NCI-H2171 (cell line): ENCODE results near the gene DPYSL4.

Experiments
- DNase-seq: peaks from one replicate; lab custom pipeline; 2025; lab: John Stamatoyannopoulos, UW

DPYSL4 gene

DNA sequence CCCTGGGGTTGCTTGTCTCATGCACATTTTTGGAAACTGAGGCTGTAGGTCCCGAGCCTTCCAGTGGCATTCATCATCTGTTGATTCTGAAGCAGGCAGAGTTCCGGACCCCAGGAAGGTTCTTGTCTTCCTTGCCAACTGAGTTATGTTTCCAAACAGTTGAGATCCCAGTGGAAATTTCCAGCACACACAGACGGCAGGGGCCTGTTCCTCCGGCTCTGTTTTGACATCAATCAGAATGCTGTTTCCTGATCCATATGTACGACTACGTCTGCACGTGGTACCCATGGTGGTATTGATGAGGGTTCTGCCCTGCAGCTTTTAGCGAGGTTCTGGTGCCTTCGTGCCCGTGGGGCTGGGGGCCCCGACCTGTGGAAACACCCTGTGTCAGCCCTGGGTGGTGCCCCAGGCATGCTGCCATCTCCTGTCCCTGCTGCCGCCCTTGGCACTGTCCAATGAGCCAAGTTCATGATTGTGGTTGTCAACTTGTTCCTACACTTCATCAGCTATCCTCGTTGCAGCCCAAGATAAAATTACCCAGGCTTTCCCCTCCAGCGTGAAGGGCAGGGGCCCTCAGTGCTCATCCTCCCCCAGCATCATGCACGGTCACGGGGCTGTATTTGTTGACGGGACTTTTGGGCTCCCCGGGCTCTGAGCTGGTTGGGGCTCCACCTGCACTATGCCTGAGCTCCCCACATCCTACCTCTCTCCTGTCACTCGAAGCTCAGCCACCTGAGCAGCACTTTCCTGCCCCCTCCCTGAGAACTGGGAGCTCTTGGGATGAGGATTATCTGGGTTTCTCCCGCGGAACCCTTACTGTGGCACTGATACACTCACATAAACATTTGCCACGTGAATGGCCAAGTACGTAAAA, 7.8 kb upstream of the DPYSL4 start:
- DNase-seq = no peak

DNA sequence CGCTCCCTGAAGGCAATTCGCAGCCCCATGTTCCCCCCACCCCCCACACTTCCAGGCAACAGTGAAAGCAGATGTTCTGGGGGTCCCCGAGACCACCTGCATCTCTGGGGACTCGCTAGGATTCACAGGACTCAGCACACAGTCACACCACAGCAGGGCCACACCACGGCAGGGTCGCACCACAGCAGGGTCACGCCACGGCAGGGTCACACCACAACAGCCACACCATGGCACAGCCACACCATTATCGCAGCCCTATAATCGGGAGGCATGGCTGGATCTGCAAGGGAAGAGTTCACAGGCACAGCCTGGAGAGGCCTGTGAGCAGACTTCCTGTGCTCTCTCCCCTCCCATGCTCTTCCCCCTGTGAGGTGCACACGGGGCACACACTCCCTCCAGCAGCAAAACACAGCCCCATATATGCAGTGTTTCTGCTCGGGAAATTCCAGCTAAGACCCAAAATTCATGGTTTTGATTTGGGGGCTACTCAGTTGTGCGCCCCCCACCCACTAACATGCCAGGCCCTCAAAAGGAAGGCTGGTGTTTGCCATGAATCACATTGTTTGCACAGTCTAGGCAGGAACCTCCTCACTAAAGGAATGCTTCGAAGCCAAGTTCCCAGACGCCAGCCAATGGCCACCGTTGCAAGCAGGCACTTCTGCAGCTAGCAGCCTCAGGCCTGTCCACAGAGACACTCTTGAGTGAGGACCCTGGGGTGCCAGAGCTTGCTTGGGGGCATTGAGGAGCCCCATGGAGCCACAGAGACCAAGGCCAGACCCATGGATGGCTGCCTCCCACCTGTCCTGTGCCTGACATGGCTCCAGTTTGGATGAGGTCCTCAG, 7.0 kb upstream of the DPYSL4 start:
- no peak for DNase-seq

DNA sequence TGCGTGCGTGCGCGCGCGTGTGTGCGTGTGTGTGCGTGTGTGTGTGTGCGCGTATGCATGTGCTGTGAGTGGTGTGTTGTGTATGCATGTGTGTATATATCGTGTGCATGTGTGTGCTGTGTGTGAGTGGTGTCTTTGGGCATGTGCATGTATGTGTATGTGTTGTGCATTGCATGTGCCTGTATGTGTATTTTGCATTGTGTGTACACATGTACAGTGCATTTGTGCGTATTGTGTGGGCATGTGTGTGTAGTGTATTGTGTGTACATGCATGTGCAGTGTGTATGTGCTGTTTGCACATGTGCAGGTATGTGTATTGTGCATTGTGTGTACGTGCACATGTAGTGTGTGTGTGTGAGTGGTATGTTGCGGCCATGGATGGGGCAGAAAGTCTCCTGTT, 6.0 kb upstream of the DPYSL4 start:
- DNase-seq = no peak

DNA sequence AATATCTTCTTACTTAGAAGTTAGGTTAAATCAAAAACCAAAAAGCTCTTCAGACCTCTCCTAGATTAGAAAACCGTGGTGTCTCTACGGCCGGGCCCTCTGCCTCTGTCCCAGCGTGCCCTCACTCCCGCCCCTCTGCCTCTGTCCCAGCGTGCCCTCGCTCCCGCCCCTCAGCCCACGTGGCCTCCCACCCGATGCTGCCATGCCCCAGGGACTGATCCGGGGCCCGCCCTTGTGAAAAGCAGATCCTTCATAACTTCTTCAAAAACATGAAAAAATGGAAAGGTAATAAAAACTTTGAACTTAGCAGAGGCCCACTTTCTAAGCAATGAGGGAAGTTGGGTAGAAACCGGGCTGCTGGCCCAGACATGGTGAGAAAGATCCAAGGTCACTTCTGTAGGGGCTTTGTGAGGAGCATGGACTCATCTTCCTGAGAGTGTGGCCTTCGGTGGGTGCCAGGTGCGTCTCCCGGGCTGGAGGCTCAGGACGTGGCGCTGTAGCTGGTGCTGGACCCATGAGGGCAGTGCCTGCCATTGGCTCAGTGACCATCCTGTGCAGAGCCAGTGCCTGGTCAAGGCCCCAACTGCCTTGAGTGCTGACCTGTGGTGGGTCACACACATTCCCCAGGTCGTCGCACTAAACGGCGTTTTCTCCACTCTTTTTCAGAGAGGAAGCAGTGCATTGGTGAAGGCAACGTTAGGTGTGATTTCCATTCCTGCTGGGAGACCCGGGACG, 4.9 kb upstream of the DPYSL4 start:
- no peak for DNase-seq

DNA sequence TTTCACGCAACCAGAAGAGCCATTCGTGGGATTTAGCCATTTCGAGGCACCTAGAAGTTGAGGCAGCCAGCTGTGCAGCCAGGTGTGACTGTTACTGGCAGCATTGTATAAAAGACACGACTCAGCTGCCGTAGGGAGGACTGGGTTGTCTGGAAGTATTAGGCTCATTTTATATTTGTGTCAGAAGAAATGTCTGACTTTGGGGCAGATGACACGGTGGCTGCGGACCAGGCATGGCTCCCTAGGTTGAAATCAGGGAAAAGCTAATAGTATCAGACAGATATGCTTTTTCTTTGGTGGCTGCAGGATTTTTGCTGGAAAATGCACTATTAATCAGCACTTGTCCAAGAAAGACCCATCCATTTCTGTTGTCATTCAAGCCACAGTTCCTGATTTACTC, 4.2 kb upstream of the DPYSL4 start:
- no peak for DNase-seq

DNA sequence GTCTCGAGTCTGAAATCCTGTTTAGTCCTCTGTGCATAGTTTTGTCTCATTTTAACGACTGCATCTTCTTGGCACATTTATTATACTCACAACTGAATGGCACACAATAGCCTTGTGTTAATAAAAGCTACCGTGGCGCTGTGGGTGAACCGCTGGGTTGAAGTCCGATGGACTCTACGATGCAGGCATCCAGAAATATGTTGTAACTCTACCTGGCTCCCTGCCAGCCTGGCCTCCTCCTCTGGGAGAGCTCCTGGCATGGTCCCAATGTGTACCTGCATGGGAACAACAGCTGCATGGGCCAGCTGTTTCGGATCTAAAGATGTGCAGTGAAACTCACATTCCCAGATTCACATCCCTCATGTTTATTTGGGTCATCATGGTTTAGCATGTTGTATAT, 3.7 kb upstream of the DPYSL4 start:
- DNase-seq = no peak

DNA sequence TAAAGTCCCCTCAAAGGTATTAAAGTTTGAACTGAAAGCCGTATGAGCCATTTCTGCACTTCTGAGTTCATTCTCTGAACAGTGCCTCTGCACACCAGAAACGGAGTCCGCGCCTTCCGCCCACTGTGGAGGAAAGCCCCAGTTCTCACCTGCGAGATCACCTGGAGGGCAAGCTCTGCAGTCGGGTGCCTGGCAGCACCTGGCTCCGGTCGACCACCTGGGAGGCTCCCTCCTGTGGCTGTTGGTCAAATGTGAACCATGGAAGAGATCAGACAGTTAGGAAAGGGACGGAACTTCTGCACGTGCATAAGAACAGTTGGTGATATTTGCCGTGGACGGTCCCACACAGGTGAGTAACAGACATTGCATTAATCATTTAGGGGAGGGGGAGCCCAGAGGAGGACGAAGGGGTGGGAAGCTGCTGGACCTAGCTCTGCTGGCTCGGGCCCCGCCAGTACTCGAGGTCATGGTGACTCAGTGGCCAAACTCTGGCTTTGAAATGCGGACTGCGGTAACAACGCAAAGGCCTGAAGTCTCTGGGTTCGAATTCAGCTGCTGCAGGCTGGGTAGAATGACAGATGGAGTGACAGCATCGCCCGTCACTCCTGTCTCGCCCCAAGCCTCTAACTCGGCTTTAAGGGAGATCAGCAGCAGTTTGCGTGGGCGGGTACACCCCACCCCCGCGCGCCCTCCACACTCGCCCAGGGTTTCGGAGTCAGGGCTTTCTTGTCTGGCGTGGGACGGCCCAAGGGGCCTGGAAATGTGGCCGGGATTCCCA, 1.7 kb upstream of the DPYSL4 start:
- no peak for DNase-seq

DNA sequence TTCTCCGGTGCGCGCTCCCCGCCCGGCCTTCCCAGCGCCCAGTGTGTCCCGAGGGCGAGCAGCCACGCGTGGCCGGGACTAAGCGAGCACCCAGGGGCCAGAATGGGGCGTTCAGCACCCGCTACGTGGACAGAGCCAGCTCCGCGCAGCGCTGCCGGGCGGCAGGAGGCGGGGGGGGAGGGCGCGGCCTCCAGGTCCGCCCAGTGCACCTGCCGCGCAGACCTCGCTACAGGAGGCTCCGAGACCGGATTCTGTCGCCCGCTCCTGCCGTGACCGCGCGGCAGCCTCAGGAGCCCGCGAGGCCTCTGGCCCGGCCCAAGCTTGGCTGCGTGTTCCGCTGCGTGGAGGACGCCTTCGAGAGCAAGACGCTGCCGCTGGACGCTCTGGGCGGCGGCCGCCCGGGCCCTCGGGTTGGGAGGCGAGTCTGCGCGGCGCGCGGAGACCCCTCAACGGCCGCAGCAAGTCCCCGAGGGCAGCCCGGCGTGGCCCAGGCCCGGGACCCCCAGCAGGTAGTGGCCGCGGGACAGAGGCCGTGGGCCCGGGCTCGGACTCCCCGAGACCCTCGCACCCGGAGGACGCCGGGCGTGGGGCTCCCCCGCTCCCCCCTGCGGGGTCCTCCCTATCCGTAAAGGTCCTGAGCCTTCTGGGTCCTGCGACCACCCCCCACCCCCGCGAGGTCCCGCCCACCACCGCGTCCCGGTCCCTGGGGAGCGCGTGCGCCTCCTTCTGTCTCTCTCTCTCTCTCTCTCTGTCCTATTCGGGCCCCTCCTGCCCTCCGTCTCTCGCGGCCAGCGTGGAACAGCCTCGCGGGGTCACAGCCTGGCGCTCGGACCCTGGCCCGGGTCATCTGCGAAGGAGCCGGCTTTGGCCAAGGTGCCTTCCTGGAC, 904 bp upstream of the DPYSL4 start:
- no peak for DNase-seq

DNA sequence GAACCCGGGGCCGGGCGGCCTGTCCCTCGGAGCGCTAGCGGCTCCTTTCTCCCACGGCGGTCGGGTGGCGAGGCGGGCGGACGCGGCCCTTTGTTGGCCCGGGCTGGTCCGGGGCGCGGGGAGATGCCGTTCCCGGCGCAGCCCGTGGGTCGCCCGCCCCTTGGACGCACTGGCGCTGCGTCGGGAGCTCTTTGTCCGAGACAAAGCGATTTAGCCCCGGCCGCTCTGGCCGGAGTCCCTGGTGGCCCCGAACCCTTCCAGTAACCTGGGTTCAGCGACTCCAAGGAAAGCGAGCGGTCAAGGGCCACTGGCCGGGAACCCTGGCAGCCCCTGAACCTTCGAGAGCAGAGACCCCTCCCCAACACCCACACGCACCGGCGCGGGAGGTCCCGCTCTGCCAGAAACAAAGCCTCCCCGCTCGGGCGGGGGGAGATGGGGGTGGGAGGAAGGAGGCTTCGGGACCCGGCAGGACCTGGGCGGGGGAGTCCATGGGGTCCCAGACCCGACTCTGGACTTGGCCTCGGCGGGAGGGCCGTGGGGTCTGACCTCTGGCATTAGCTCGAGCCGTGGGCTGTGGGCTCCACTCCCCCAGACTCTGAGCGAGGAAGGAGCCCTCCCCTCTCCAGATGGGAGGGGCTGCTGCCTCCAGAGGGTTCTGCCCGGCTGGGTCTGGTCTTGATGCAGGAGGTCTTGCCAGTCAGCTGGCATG, 836 bp downstream of the DPYSL4 start:
- DNase-seq = no peak

DNA sequence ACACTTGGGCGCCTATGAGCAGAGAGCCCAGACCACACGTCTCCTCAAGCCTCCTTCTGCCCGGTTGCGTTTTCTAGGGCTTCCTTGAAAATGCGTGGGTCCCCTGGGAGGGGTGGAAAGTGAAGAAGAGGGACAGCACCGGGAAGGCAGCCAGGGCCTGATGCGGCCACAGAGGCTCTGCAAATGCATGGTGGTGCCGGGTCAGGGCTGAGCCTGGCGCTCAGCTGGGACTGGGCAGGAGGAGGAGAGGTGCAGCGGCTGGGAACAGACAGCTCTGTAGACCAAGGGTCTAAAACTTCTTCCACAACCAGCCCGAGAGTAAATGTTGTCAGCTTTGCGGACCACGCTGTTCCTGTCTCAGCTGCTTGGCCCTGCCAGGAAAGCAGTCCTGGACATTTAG, 1.6 kb downstream of the DPYSL4 start:
- no peak for DNase-seq

DNA sequence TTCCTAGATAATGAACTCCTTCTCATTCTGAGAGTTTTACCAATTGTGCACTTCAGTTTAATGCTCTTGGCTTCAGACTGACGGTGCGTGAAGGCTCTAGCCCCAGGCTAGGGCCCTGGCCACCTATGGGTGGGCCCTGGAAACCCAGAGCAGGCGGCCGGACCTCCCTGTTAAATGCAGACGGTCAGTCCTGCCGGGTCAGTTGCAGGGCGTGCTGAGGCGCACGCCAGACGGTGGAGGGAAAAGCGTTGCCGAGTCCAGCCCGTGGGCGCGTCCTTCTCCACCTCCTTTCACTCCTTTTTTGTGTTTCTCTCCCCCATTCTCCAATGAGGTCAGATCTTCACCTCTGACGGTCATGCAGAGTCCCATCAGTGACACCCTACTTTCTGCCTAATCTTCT, 2.3 kb downstream of the DPYSL4 start:
- no peak for DNase-seq

DNA sequence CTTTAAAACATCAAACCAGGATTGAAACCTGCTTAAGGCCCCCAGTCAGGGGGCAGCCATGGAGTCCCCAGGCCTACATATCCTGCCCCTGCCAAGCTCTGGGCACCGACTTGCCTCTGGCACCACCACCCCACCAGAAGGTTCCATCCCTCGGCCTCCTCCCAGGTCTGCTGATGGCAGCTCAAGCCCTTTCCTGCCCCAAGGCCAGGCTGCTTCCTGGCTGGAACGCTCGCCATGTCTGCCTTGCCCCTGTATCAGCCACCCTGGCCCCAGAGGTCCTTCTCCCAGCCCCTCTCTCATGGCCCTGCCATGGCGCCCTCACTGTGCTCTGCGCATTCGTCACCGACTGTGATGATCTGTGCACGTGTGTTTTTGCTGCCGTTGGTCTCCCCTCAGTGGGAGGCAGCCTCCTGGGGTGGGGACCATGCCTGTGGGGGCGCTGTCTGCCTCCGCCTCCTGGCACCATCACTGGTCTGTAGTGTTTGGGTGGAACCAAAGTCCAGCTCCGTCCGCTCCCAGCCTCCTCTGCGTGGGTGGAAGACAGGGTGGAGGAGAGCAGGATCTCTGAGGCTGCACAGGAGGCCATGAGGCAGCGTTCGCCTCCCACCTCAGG, 3.2 kb downstream of the DPYSL4 start:
- no peak for DNase-seq

DNA sequence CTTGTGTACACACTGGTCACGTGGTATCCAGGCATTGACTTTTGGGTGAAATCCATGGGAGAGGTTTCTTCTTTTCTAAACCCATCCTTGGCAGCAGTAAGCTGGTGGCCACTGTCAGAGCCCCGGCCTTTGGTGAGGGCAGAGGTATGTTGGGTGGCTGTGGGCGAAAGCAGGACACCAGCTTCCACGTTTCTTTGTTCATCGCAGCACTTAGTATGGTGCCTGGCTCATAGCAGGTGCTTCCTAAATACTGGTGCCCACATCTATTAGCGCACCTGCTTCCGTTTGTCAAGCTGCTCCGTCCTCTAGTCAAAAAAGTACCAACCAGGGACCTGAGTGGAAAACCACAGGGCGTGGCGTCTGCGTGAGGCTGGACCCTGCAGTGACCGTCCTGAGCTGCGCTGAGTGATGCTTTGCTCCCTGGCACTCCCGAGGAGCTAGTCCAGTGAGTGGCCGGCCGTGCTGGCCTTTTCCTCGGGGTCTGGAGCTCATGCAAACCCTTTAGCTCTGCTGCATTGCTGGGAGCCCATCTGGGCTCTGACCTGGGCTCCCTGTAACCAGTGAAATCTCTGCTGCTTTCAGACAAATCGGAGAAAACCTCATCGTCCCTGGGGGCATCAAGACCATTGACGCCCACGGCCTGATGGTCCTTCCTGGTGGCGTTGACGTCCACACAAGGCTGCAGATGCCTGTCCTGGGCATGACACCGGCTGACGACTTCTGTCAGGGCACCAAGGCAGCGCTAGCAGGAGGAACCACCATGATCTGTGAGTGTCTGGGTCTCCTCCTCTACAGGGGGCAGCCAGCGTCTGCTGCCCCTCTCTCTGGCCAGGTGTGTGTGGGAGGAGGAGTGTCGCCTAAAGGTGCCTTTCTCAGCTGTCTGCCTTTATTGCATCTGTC, 5.6 kb downstream of the DPYSL4 start:
- no peak for DNase-seq

DNA sequence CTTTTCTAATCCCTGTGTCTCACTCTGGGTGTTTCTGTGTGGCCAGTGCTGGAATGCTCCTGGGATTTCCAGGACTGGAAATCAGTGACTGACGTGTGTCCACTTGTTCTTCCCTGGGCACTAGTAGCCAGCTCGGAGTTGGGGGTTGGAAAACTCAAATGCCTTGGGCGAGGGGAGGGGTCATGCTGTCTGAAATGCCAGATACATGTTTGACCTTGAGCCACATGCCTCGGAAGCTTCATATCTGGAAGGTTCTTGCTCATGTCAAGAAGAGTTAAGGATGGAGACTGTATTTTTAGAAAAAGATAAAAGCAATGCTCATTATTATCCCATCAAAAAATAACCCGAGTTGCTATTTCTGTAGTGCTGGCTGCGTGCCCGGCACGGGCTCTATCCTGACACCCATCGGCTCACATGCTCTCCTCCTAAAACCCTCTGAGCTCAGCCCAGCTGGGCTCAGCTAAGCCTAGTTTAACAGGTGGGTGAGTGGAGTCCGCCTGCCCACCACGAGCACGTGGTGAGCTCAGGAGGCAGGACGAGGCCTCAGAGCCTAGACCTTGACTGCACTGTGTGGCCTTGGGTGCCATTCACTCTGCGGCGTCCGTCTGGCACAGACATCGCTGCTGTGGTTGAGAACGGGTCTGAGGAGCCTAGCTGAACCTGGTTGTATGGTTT, 6.4 kb downstream of the DPYSL4 start:
- no peak for DNase-seq

DNA sequence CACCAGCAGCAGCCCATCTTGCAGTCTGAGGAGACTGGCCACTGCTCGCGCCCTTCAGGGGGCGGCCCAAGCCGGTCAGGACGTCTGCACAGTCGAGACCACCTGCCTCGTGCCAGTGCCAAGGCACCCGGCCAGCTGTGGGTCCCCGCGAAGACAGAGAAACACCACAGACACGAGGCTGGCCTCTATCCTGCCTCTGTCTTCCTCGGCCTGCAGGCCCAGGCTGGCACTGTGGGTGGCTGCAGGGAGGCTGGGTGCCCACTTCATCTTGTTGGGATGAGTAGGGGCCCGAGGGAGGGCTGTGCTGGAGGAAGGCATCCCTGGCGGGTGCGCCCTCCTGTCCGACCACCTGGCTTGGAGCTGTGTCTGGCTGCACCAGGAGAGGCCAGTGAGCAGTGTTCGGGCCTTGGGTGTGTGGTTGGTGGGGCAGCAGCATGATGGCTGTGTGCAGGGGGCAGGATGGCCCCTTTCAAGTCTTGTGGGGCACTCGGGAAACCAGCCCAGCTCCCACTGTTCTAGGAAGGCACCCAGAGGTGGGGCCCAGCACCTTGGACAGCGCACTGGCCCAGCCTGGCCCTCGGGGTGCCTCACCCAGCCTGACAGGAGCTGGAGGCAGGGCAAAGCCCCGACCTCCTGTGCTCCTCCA, 7.3 kb downstream of the DPYSL4 start:
- no peak for DNase-seq

DNA sequence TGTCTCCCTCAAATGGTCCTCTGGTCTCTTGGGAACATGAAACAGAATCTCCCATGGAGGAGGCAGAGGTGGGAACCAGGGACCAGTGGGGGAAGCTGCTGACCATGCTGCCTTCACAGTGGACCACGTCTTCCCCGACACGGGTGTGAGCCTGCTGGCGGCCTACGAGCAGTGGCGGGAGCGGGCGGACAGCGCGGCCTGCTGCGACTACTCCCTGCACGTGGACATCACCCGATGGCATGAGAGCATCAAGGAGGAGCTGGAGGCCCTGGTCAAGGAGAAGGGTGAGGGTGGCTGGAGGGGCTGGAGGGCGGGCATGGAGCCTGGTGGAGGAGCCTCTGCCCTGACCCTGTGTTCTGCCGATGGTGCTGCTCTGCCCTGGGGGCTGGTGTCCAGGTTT, 8.0 kb downstream of the DPYSL4 start:
- DNase-seq = no peak

DNA sequence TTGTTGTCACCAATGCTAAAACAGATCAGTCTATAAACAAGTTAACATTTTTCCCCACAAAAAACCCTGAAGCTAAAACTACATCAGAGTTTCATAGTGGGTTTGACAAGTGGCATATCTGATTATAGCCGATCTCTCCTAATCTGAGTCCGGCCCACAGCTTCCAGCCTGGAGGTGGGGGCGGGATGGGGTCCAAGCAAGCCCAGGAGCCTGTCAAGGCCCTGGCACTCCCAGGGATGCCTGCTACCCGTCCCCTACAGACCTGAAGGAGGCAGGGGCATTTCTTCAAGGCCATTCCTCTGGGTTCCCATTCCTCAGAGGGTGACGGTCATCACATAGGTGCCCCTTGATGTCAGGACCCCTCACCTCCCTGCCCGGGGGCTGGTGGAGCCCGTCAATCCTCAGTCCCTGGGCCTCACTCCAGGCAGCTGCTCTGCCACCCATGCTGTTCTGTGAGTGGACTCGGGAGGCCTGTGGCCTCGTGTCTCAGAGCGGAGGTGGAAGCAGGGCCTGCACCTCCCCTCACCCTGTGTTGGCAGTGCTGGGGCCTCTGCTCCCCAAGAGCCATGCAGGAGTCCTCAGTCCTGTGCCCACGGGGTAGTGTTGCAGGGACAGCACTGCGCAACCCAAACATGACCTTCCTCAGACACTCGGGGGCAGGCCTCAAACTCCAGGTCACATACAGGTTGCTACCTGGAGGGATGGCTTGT, 8.8 kb downstream of the DPYSL4 start:
- no peak for DNase-seq
